RWPE1 (cell line): ENCODE data around the gene KLC3.

ENCODE experiments used
- CTCF ChIA-PET: fragments of 350-600 bp; sonication (Branson Sonifier 250); formaldehyde crosslinking; extraction: SDS; loops from one replicate; lab custom pipeline; 2021; lab: Yijun Ruan, JAX
- POLR2A ChIA-PET: fragments of 400-600 bp; formaldehyde crosslinking; extraction: SDS; loops from one replicate; lab custom pipeline; 2020; ENCODE audit warnings: antibody characterized with exemption; ENCODE audit not compliant: low non-redundant PET; lab: Yijun Ruan, JAX
- DNase-seq: peaks from one replicate; pipeline ENCODE4 v3.0.0; 2012; ENCODE audit warnings: low spot score
- H3K27ac ChIP-seq: fragments of 450-650 bp; 2 replicates; pipeline ENCODE4 v1.5.1; 2017
- CTCF ChIP-seq: fragments of 450-650 bp; conservative IDR thresholded peaks from 2 replicates; pipeline ENCODE4 v1.5.1; 2017; ENCODE audit warnings: low read depth, mild to moderate bottlenecking

Gene KLC3

GRCh38 chr19:45376045-45376724, 35.6 kb downstream of the KLC3 start:
- CTCF ChIA-PET = no interaction called here
- no peak for TF ChIP-seq CTCF
- H3K27ac ChIP-seq = peak overlapping the region; percentile 88
- POLR2A ChIA-PET = interaction anchor here (0.6 kb wide), 1 partner anchor 26 kb away, joined by 3 read pairs; no protein-coding TSS in a partner anchor
- DNase-seq = peak; percentile 74

GRCh38 chr19:45380107-45380506, 39.6 kb downstream of the KLC3 start:
- ChIA-PET POLR2A (no interaction called here), CTCF (no interaction called here)
- peak overlapping the region; percentile 88 for H3K27ac ChIP-seq
- no peak for TF ChIP-seq CTCF
- no peak for DNase-seq

GRCh38 chr19:45382426-45382825, 41.9 kb downstream of the KLC3 start:
- DNase-seq = no peak
- peak overlapping the region; percentile 18; the same call in 1 of the 2 replicates for H3K27ac ChIP-seq
- POLR2A ChIA-PET = no interaction called here
- TF ChIP-seq CTCF = no peak
- CTCF ChIA-PET = interaction anchor here (0.6 kb wide), 2 partner anchors 492 to 624 kb away, joined by 3 read pairs; no protein-coding TSS in a partner anchor

- ChIA-PET POLR2A (no interaction called here), CTCF (interaction anchor here (0.6 kb wide), 1 partner anchor 17 kb away, joined by 3 read pairs; no protein-coding TSS in a partner anchor)
- no peak for TF ChIP-seq CTCF
- DNase-seq = no peak
- H3K27ac ChIP-seq = peak overlapping the region; percentile 50
Observed at GRCh38 chr19:45385392-45386221, 45.1 kb downstream of the KLC3 start.

GRCh38 chr19:45391346-45391745, 50.8 kb downstream of the KLC3 start:
- peak overlapping the region; percentile 56 for H3K27ac ChIP-seq
- POLR2A ChIA-PET = no interaction called here
- CTCF ChIA-PET = no interaction called here
- DNase-seq = no peak
- no peak for TF ChIP-seq CTCF

GRCh38 chr19:45391871-45392665, 51.5 kb downstream of the KLC3 start:
- ChIA-PET CTCF (no interaction called here), POLR2A (no interaction called here)
- TF ChIP-seq CTCF = no peak

More at GRCh38 chr19:45391871-45392665, 51.5 kb downstream of the KLC3 start:
- peak overlapping the region; percentile 56 for H3K27ac ChIP-seq
- DNase-seq = no peak
